Measurements from ENCODE around the gene WFIKKN1. TPM values are rescaled to one million over a fixed set of nuclear protein-coding genes. Genes with fewer than 3 reads are reported as not detected.

The WFIKKN1 gene
- total and polyA plus RNA-seq, 2 experiments from 2014 or later: 79.6 to 125 TPM

DNA sequence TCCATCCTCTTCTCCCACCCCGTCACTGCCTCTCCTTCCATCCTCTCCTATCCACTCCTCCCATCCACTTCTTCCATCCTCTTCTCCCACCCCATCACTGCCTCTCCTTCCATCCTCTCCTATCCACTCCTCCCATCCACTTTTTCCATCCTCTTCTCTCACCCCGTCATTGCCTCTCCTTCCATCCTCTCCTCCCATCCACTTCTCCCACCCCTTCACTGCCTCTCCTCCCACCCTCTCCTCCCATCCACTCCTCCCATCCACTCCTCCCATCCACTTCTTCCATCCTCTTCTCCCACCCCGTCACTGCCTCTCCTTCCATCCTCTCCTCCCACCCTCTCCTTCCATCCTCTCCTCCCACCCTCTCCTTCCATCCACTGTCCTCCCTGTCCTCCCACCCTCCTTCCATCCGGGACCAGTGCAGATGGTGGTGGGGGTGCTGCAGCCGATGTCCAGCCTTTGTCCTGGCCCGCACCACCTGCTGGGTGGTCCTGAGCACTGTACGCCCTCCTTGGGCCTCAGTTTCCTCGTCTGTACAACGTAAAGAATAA is 1.1 kb downstream of the WFIKKN1 start:
- peaks cover 23% of the 10 kb centered on the region for H3K4me1 ChIP-seq (ENCODE audit: low read depth)
- TF ChIP-seq, protein P1, sequence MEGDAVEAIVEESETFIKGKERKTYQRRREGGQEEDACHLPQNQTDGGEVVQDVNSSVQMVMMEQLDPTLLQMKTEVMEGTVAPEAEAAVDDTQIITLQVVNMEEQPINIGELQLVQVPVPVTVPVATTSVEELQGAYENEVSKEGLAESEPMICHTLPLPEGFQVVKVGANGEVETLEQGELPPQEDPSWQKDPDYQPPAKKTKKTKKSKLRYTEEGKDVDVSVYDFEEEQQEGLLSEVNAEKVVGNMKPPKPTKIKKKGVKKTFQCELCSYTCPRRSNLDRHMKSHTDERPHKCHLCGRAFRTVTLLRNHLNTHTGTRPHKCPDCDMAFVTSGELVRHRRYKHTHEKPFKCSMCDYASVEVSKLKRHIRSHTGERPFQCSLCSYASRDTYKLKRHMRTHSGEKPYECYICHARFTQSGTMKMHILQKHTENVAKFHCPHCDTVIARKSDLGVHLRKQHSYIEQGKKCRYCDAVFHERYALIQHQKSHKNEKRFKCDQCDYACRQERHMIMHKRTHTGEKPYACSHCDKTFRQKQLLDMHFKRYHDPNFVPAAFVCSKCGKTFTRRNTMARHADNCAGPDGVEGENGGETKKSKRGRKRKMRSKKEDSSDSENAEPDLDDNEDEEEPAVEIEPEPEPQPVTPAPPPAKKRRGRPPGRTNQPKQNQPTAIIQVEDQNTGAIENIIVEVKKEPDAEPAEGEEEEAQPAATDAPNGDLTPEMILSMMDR (IDR thresholded peaks at IDR 0.05; ENCODE audit: low read depth, low read length): no peak
- peaks cover 12% of the 10 kb centered on the region for H3K36me3 ChIP-seq
- DNase-seq (ENCODE audit: low read depth in 1 of 2, low spot score in 1 of 2): no peak
- H3K9me3 ChIP-seq (ENCODE audit: low read depth): no peaks in the 10 kb centered on the region
- H3K4me3 ChIP-seq: no peak overlapping the region
- H3K27ac ChIP-seq: no peak overlapping the region
- H3K27me3 ChIP-seq: no peaks in the 10 kb centered on the region

DNA sequence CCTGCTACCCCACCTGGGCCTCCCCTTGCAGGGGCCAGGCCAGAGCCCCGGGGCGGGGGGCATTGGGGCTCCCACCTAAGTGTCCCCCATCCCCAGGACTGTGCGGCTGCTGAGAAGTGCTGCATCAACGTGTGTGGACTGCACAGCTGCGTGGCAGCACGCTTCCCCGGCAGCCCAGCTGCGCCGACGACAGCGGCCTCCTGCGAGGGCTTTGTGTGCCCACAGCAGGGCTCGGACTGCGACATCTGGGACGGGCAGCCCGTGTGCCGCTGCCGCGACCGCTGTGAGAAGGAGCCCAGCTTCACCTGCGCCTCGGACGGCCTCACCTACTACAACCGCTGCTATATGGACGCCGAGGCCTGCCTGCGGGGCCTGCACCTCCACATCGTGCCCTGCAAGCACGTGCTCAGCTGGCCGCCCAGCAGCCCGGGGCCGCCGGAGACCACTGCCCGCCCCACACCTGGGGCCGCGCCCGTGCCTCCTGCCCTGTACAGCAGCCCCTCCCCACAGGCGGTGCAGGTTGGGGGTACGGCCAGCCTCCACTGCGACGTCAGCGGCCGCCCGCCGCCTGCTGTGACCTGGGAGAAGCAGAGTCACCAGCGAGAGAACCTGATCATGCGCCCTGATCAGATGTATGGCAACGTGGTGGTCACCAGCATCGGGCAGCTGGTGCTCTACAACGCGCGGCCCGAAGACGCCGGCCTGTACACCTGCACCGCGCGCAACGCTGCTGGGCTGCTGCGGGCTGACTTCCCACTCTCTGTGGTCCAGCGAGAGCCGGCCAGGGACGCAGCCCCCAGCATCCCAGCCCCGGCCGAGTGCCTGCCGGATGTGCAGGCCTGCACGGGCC is 1.9 kb downstream of the WFIKKN1 start:
- no peak overlapping the region for H3K27ac ChIP-seq
- TF ChIP-seq, protein P1 (IDR thresholded peaks at IDR 0.05; ENCODE audit: low read depth, low read length): no peak
- peaks cover 9% of the 10 kb centered on the region for H3K36me3 ChIP-seq
- no peak for DNase-seq (ENCODE audit: low read depth in 1 of 2, low spot score in 1 of 2)
- H3K27me3 ChIP-seq: no peaks in the 10 kb centered on the region
- H3K4me3 ChIP-seq: no peak overlapping the region
- H3K4me1 ChIP-seq (ENCODE audit: low read depth): peaks cover 28% of the 10 kb centered on the region
- H3K9me3 ChIP-seq (ENCODE audit: low read depth): no peaks in the 10 kb centered on the region

DNA sequence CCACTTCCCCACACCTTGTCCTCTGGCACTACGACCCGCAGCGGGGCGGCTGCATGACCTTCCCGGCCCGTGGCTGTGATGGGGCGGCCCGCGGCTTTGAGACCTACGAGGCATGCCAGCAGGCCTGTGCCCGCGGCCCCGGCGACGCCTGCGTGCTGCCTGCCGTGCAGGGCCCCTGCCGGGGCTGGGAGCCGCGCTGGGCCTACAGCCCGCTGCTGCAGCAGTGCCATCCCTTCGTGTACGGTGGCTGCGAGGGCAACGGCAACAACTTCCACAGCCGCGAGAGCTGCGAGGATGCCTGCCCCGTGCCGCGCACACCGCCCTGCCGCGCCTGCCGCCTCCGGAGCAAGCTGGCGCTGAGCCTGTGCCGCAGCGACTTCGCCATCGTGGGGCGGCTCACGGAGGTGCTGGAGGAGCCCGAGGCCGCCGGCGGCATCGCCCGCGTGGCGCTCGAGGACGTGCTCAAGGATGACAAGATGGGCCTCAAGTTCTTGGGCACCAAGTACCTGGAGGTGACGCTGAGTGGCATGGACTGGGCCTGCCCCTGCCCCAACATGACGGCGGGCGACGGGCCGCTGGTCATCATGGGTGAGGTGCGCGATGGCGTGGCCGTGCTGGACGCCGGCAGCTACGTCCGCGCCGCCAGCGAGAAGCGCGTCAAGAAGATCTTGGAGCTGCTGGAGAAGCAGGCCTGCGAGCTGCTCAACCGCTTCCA is 2.7 kb downstream of the WFIKKN1 start:
- Histone ChIP-seq H3K27me3 (no peaks in the 10 kb centered on the region), H3K36me3 (peaks cover 9% of the 10 kb centered on the region), H3K27ac (no peak overlapping the region), H3K9me3 (ENCODE audit: low read depth) (no peaks in the 10 kb centered on the region), H3K4me3 (no peak overlapping the region), H3K4me1 (ENCODE audit: low read depth) (peaks cover 36% of the 10 kb centered on the region)
- DNase-seq (ENCODE audit: low read depth in 1 of 2, low spot score in 1 of 2): no peak
- TF ChIP-seq, protein P1 (IDR thresholded peaks at IDR 0.05; ENCODE audit: low read depth, low read length): no peak

DNA sequence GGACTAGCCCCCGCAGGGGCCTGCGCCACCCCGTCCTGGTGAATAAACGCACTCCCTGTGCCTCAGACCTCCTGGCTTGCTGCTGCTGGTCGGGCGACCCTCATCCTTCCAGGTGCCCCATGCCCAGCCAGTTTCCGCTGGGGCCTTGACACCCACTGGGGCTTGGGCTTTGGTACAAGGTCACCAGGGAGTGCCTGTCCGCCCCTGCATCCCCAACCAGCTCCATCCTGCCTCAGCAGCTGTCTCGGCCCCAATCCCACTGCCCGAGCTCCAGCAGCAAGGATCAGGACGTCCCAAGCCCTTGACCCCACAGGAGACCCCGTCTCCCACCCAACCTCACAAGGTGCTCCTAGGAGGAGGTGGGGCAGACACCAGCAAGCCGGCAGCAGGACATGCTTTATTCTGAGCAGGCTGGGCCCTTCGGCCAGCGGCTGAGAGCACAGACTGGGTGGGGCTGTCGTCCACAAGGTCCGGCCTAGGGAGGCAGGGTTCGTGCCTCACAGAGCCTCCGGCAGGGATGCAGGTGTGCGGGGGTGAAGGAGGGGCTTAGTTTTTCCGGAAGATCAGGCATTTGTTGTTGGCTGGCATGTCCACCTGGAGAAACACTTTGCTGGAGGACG is 3.4 kb downstream of the WFIKKN1 start:
- Histone ChIP-seq H3K27ac (no peak overlapping the region), H3K4me3 (no peak overlapping the region), H3K9me3 (ENCODE audit: low read depth) (no peaks in the 10 kb centered on the region), H3K4me1 (ENCODE audit: low read depth) (peaks cover 35% of the 10 kb centered on the region), H3K36me3 (peaks cover 9% of the 10 kb centered on the region), H3K27me3 (no peaks in the 10 kb centered on the region)
- DNase-seq (ENCODE audit: low read depth in 1 of 2, low spot score in 1 of 2): no peak
- TF ChIP-seq, protein P1 (IDR thresholded peaks at IDR 0.05; ENCODE audit: low read depth, low read length): no peak

DNA sequence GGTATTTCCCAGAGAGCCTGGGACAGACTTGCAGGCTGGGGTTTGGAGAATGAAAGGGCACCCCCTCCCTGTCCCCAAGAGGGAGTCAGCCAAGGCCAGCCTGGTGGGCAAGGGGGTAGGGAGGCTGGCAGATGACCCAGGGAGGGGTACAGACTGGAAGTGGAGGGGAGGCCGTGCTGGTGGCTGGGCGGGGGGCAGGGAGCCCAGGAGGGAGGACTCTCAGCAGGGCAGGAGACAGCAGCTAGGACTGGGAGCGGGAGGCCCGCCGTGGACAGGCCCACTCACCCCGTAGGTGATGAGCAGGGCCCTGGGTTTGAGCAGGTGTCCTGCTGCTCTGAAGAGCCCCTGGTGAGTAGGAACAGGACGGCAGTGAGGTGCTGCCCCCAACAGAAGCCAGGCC is 4.2 kb downstream of the WFIKKN1 start:
- TF ChIP-seq, protein P1 (IDR thresholded peaks at IDR 0.05; ENCODE audit: low read depth, low read length): no peak
- no peak for DNase-seq (ENCODE audit: low read depth in 1 of 2, low spot score in 1 of 2)
- Histone ChIP-seq H3K4me1 (ENCODE audit: low read depth) (peaks cover 27% of the 10 kb centered on the region), H3K27ac (no peak overlapping the region), H3K4me3 (no peak overlapping the region), H3K36me3 (peaks cover 9% of the 10 kb centered on the region), H3K9me3 (ENCODE audit: low read depth) (no peaks in the 10 kb centered on the region), H3K27me3 (no peaks in the 10 kb centered on the region)
